Activated B cell treated with CpG ODN at 0.5 μM for 24 hours (primary cell): ENCODE measurements around the gene PITX3. TPM values are rescaled to one million over a fixed set of nuclear protein-coding genes. Genes with fewer than 3 reads are reported as not detected.

Source experiments
- ATAC-seq: fragments of 200-7000 bp; cut with Tn5 transposase; one replicate; pipeline ENCODE4 v1.10.0; 2021; ENCODE audit warnings: low read depth, mild to moderate bottlenecking, moderate library complexity
- CTCF ChIA-PET: fragments of 350-600 bp; sonication (Branson Sonifier 250); formaldehyde crosslinking; loops from one replicate; lab custom pipeline; 2021; ENCODE audit warnings: antibody characterized with exemption; lab: Charles Lee
- POLR2A ChIA-PET: fragments of 350-600 bp; sonication (Branson Sonifier 250); formaldehyde crosslinking; loops from one replicate; lab custom pipeline; 2021; ENCODE audit warnings: antibody characterized with exemption; lab: Charles Lee
- DNase-seq: peaks from one replicate; pipeline ENCODE4 v3.0.0; 2022
- H3K27ac Mint-ChIP-seq: one replicate; pipeline ENCODE4 v1.8.0; 2020; ENCODE audit warnings: mixed read lengths
- H3K27me3 Mint-ChIP-seq: one replicate; pipeline ENCODE4 v1.8.0; 2021; ENCODE audit warnings: mixed read lengths
- H3K36me3 Mint-ChIP-seq: one replicate; pipeline ENCODE4 v1.8.0; 2021; ENCODE audit warnings: low read depth, mixed read lengths
- H3K4me1 Mint-ChIP-seq: one replicate; pipeline ENCODE4 v1.8.0; 2021; ENCODE audit warnings: mixed read lengths
- H3K4me3 Mint-ChIP-seq: one replicate; pipeline ENCODE4 v1.8.0; 2020; ENCODE audit warnings: mild to moderate bottlenecking, mixed read lengths
- H3K9me3 Mint-ChIP-seq: one replicate; pipeline ENCODE4 v1.8.0; 2020; ENCODE audit warnings: mixed read lengths
- intact Hi-C: fragments of 100-400 bp; cut with micrococcal nuclease; formaldehyde crosslinking; loops from one replicate; pipeline ENCODE4 v1.15.1; 2024
- total RNA-seq: library from RNA; stranded (reverse); gene quantifications from 2 replicates; pipeline ENCODE4 v1.2.3, GENCODE V29; 2022
- TF ChIP-seq, protein P1 (sequence below): fragments of 200-600 bp; IDR thresholded peaks from one replicate; pipeline ENCODE4 v1.8.0; 2022; ENCODE audit warnings: antibody characterized with exemption, mild to moderate bottlenecking

The PITX3 gene
- total RNA-seq, 1 donor from 2014 or later: not detected

DNA sequence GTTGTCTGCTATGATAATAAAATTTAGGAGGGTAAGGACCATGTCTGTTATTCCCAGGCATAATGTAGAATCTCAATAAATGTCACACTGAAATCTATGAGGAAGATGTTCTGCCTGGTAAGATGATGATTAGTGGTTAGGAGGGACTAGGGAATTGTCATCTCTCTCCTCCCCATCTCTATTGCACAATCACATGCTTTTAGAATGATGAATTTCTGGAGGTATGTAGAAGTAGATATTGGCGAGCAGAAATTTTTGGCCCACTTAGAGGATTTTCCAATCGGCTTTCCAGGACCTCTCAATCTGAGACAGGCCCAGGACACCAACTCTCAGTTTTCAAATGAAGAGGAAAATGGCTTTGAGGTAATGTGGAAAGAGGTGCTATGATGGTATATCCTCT lies 2.0 kb upstream of the PITX3 start:
- H3K27ac Mint-ChIP-seq: no peak overlapping the region
- H3K4me3 Mint-ChIP-seq: peak overlapping the region; percentile 52
- no peaks in the 10 kb centered on the region for H3K9me3 Mint-ChIP-seq
- peaks cover 24% of the 10 kb centered on the region for H3K27me3 Mint-ChIP-seq
- ChIA-PET CTCF (no interaction called here), POLR2A (no interaction called here)
- H3K36me3 Mint-ChIP-seq: peaks cover 11% of the 10 kb centered on the region
- TF ChIP-seq, protein P1, sequence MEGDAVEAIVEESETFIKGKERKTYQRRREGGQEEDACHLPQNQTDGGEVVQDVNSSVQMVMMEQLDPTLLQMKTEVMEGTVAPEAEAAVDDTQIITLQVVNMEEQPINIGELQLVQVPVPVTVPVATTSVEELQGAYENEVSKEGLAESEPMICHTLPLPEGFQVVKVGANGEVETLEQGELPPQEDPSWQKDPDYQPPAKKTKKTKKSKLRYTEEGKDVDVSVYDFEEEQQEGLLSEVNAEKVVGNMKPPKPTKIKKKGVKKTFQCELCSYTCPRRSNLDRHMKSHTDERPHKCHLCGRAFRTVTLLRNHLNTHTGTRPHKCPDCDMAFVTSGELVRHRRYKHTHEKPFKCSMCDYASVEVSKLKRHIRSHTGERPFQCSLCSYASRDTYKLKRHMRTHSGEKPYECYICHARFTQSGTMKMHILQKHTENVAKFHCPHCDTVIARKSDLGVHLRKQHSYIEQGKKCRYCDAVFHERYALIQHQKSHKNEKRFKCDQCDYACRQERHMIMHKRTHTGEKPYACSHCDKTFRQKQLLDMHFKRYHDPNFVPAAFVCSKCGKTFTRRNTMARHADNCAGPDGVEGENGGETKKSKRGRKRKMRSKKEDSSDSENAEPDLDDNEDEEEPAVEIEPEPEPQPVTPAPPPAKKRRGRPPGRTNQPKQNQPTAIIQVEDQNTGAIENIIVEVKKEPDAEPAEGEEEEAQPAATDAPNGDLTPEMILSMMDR: no peak
- ATAC-seq (no peak), DNase-seq (no peak)
- peaks cover 50% of the 10 kb centered on the region for H3K4me1 Mint-ChIP-seq
- intact Hi-C loops: loop anchor here (10.0 kb wide), 3 partner anchors 89 to 889 kb away; partner anchors contain the start of genes BTRC, NOLC1 and TRIM8

- peak overlapping the region; percentile 80 for H3K4me3 Mint-ChIP-seq
- H3K36me3 Mint-ChIP-seq: peaks cover 7% of the 10 kb centered on the region
- H3K27me3 Mint-ChIP-seq: peaks cover 26% of the 10 kb centered on the region
- POLR2A ChIA-PET: no interaction called here
- TF ChIP-seq, protein P1: no peak
- intact Hi-C loops: loop anchor here (10.0 kb wide), 3 partner anchors 87 to 887 kb away; partner anchors contain the start of genes BTRC, NOLC1 and TRIM8
- ATAC-seq: no peak
- no peak overlapping the region for H3K27ac Mint-ChIP-seq
- no peak for DNase-seq
- CTCF ChIA-PET: no interaction called here
- H3K9me3 Mint-ChIP-seq: no peaks in the 10 kb centered on the region
- peaks cover 38% of the 10 kb centered on the region for H3K4me1 Mint-ChIP-seq
Measured at GRCh38 chr10:102242118-102242485, 790 bp upstream of the PITX3 start.

GRCh38 chr10:102241032-102241443 lies 274 bp downstream of the PITX3 start:
- ChIA-PET CTCF (interaction anchor here (1.0 to 2.1 kb wide), 3 partner anchors 9 to 11 kb away, joined by 3 to 8 read pairs (median 4); no protein-coding TSS in a partner anchor), POLR2A (interaction anchor here (0.5 to 1.8 kb wide), 4 partner anchors 10 to 585 kb away, joined by 3 to 4 read pairs (median 4); partner anchors contain the start of genes FBXL15 and NFKB2)
- TF ChIP-seq, protein P1: no peak
- DNase-seq (no peak), ATAC-seq (no peak)
- Mint-ChIP-seq H3K4me1 (peaks cover 27% of the 10 kb centered on the region), H3K27ac (no peak overlapping the region), H3K36me3 (peaks cover 6% of the 10 kb centered on the region), H3K9me3 (no peaks in the 10 kb centered on the region), H3K27me3 (peaks cover 31% of the 10 kb centered on the region), H3K4me3 (peak overlapping the region; percentile 57)
- intact Hi-C loops: loop anchor here (1.0 to 10.0 kb wide), 5 partner anchors 10 to 886 kb away; partner anchors contain the start of genes BTRC, NOLC1 and TRIM8

GRCh38 chr10:102240467-102241031 lies 763 bp downstream of the PITX3 start:
- DNase-seq: no peak
- Mint-ChIP-seq H3K27ac (no peak overlapping the region), H3K4me3 (peak overlapping the region; percentile 37), H3K9me3 (no peaks in the 10 kb centered on the region), H3K4me1 (peaks cover 25% of the 10 kb centered on the region), H3K36me3 (peaks cover 4% of the 10 kb centered on the region), H3K27me3 (peaks cover 36% of the 10 kb centered on the region)
- TF ChIP-seq, protein P1: no peak
- no peak for ATAC-seq
- CTCF ChIA-PET: interaction anchor here (1.1 to 2.1 kb wide), 2 partner anchors 9 to 11 kb away, joined by 4 to 8 read pairs; no protein-coding TSS in a partner anchor
- intact Hi-C loops: loop anchor here (1.0 to 10.0 kb wide), 5 partner anchors 9 to 886 kb away; partner anchors contain the start of genes BTRC, NOLC1 and TRIM8
- POLR2A ChIA-PET: interaction anchor here (1.0 to 1.8 kb wide), 3 partner anchors 10 to 180 kb away, joined by 3 to 4 read pairs (median 4); partner anchors contain the start of genes FBXL15 and NFKB2

DNA sequence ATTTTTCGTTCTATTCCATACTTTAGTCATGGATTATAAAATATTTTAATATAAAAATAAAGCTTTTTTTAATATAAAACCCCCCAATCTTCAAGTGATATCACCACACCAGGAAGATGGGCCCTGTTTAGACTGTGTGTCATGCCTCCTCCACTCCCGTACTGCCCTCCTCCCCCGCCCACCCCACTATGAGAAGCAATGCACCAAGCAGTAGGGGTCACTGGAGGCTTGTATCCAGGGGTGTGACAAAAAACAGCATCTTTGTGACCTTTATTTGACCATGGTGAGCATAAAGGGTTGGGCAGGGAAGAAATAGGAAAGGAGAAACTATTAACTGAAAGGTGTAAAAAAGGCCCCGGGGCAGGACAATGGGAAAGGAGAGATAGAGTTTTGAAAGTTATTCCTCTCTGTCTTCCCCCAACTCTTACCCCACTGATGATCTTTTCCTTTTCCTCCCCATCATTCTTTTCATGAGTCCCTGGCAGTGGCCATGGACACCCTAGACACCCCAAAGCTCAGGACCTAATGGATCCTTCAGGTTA lies 3.5 kb downstream of the PITX3 start:
- ChIA-PET POLR2A (interaction anchor here (0.6 kb wide), 1 partner anchor 124 kb away, joined by 4 read pairs; no protein-coding TSS in a partner anchor), CTCF (interaction anchor here (2.8 kb wide), 1 partner anchor 115 kb away, joined by 8 read pairs; no protein-coding TSS in a partner anchor)
- DNase-seq: no peak
- H3K9me3 Mint-ChIP-seq: no peaks in the 10 kb centered on the region
- H3K27me3 Mint-ChIP-seq: peaks cover 45% of the 10 kb centered on the region
- H3K4me1 Mint-ChIP-seq: peaks cover 15% of the 10 kb centered on the region
- no peaks in the 10 kb centered on the region for H3K36me3 Mint-ChIP-seq
- H3K4me3 Mint-ChIP-seq: no peak overlapping the region
- ATAC-seq: no peak
- TF ChIP-seq, protein P1: no peak
- intact Hi-C loops: no loop called here
- H3K27ac Mint-ChIP-seq: no peak overlapping the region
